K562 (cell line): ENCODE data around the gene DCAF10. TPM values are rescaled to one million over a fixed set of nuclear protein-coding genes. Genes with fewer than 3 reads are reported as not detected.

Experiments
- ATAC-seq: fragments of 200-7000 bp; cut with Tn5 transposase; 3 replicates; pipeline ENCODE4 v1.9.1; 2020; ENCODE audit warnings: moderate library complexity
- BruUV-seq: library from RNA; stranded (reverse); fragments of 400-500 nt; replicated peaks from 2 replicates; lab custom pipeline; 2021; lab: Mats Ljungman, UMichigan
- CTCF ChIA-PET: fragments of 300-600 bp; formaldehyde crosslinking; extraction: SDS; loops from one replicate; lab custom pipeline; 2021; ENCODE audit warnings: low intra/inter-chr PET ratio; lab: Yijun Ruan, JAX
- POLR2A ChIA-PET: fragments of 300-600, 350-650 bp; sonication (Branson Sonifier 250); formaldehyde crosslinking; extraction: SDS; loops from one replicate; lab custom pipeline; 2021; ENCODE audit warnings: antibody characterized with exemption, inconsistent platforms; lab: Yijun Ruan, JAX
- DNase-seq, 4 experiments: peaks; one replicate each; pipeline versions ENCODE4 v3.0.0 to v3.0.0-alpha.2; 2011 to 2018; ENCODE audit warnings: low spot score in 3 of 4, mixed read lengths in 3 of 4; ENCODE audit errors: extremely low read depth in 1 of 4
- FAIRE-seq: peaks from 2 replicates; lab custom pipeline; 2011; peaks lifted over from hg19 to GRCh38; lab: Jason Lieb, UNC
- H2AFZ ChIP-seq: 2 replicates; pipeline ENCODE4 v1.6.0; 2011; ENCODE audit warnings: low read depth, low read length, control low read depth, inconsistent platforms
- H3K27ac ChIP-seq: fragments of 200-600 bp; 3 replicates; pipeline ENCODE4 v1.8.0; 2011; ENCODE audit warnings: low read depth, mild to moderate bottlenecking, control low read depth, inconsistent platforms, low read length, moderate library complexity, mixed read lengths; ENCODE audit errors: extremely low read depth
- H3K27me3 ChIP-seq, 2 experiments: fragments of 300-600 bp in 1 of 2; 2 replicates in 1 of 2; 3 replicates in 1 of 2; pipeline versions ENCODE4 v1.6.0 to v1.8.0; 2011; ENCODE audit warnings: inconsistent platforms in 2 of 2, low read length in 2 of 2, mild to moderate bottlenecking in 1 of 2, mixed read lengths in 1 of 2, moderate library complexity in 1 of 2; ENCODE audit not compliant: control insufficient read depth in 2 of 2, insufficient read depth in 2 of 2
- H3K36me3 ChIP-seq: fragments of 300-600 bp; 3 replicates; pipeline ENCODE4 v1.8.0; 2011; ENCODE audit warnings: mild to moderate bottlenecking, low read length, inconsistent platforms; ENCODE audit not compliant: control insufficient read depth, insufficient read depth
- H3K4me1 ChIP-seq, 2 experiments: fragments of 200-600 bp in 1 of 2; replicated peaks in 1 of 2; 2 replicates in 1 of 2; 3 replicates in 1 of 2; pipeline versions ENCODE4 v1.5.1 to v1.8.0; 2011; ENCODE audit warnings: inconsistent platforms in 2 of 2, low read length in 2 of 2, mild to moderate bottlenecking in 1 of 2, mixed read lengths in 1 of 2, moderate library complexity in 1 of 2; ENCODE audit not compliant: control insufficient read depth in 2 of 2, insufficient read depth in 2 of 2
- H3K4me2 ChIP-seq: 2 replicates; pipeline ENCODE4 v1.6.1; 2011; ENCODE audit warnings: low read length, control low read depth, inconsistent platforms, mixed read lengths; ENCODE audit not compliant: insufficient read depth
- H3K4me3 ChIP-seq: fragments of 200-600 bp; sonication (generic), shearing (Covaris generic); 2 replicates; pipeline ENCODE4 v1.5.1; 2016; ENCODE audit warnings: control low read depth, inconsistent platforms
- H3K79me2 ChIP-seq: fragments of 200-600 bp; 3 replicates; pipeline ENCODE4 v1.8.0; 2011; ENCODE audit warnings: low read length, inconsistent platforms; ENCODE audit not compliant: control insufficient read depth, insufficient read depth
- H3K9ac ChIP-seq, 2 experiments: 2 replicates each; pipeline versions ENCODE4 v1.6.0 to v1.6.1; 2011; ENCODE audit warnings: low read depth in 2 of 2, low read length in 2 of 2, control low read depth in 1 of 2, inconsistent platforms in 1 of 2, mild to moderate bottlenecking in 1 of 2, mixed read lengths in 1 of 2; ENCODE audit not compliant: insufficient read depth in 1 of 2
- H3K9me1 ChIP-seq: one replicate; pipeline ENCODE4 v1.6.0; 2011; ENCODE audit warnings: inconsistent platforms, mild to moderate bottlenecking, low read length, moderate library complexity; ENCODE audit not compliant: control insufficient read depth, insufficient read depth
- H3K9me3 ChIP-seq: replicated peaks from 2 replicates; pipeline ENCODE4 v1.5.1; 2011; ENCODE audit warnings: low read depth, low read length, inconsistent platforms; ENCODE audit not compliant: control insufficient read depth, insufficient read depth
- H4K20me1 ChIP-seq: replicated peaks from 2 replicates; pipeline ENCODE4 v1.6.1; 2011; ENCODE audit warnings: low read length, inconsistent platforms, mixed read lengths; ENCODE audit not compliant: control insufficient read depth, insufficient read depth
- CEBPB ChIP-seq: fragments of 450-650 bp; IDR thresholded peaks from 2 replicates; pipeline ENCODE4 v1.6.1; 2016; ENCODE audit warnings: missing genetic modification characterization, missing compliant biosample characterization
- MTA3 ChIP-seq: fragments of 450-650 bp; formaldehyde crosslinking; IDR thresholded peaks from 2 replicates; pipeline ENCODE4 v1.6.1; 2017; ENCODE audit warnings: mild to moderate bottlenecking, borderline replicate concordance
- NBN ChIP-seq: fragments of 450-650 bp; IDR thresholded peaks from 2 replicates; pipeline ENCODE4 v1.6.1; 2016; ENCODE audit warnings: low read depth, mild to moderate bottlenecking
- SMARCA5 ChIP-seq: fragments of 450-650 bp; IDR thresholded peaks from 2 replicates; pipeline ENCODE4 v1.6.1; 2016
- SPI1 ChIP-seq: IDR thresholded peaks from 2 replicates; pipeline ENCODE4 v1.6.1; 2011; ENCODE audit warnings: low read depth, low read length, control low read depth, borderline replicate concordance
- THRAP3 ChIP-seq: fragments of 450-650 bp; IDR thresholded peaks from 2 replicates; pipeline ENCODE4 v1.6.1; 2016; ENCODE audit warnings: mild to moderate bottlenecking, inconsistent platforms, borderline replicate concordance
- ZKSCAN8 ChIP-seq: fragments of 200-800 bp; sonication (Bioruptor generic); IDR thresholded peaks from 2 replicates; pipeline ENCODE4 v1.6.1; 2016; ENCODE audit warnings: missing genetic modification characterization, missing compliant biosample characterization
- ZNF507 ChIP-seq: conservative IDR thresholded peaks from 2 replicates; pipeline ENCODE4 v1.6.1; 2017; ENCODE audit warnings: missing genetic modification characterization, missing compliant biosample characterization
- WGBS: fragments of 100-300 bp; shearing (Covaris generic); methylation state at CpG from one replicate; pipeline ENCODE4 v1.1.6; 2016; ENCODE audit warnings: low coverage, mixed read lengths; ENCODE audit not compliant: insufficient coverage; ENCODE audit errors: missing lambda C conversion rate; 5-methylcytosine and 5-hydroxymethylcytosine counted together
- in situ Hi-C: fragments of 300-500 bp; cut with MboI; formaldehyde crosslinking; loops from 4 replicates; pipeline ENCODE4 v1.15.0; 2018; ENCODE audit warnings: inconsistent platforms, mixed read lengths
- intact Hi-C: fragments of 100-400 bp; cut with micrococcal nuclease; formaldehyde crosslinking; loops from 2 replicates; pipeline ENCODE4 v1.14.2; 2022
- polyA plus RNA-seq, 8 experiments: library from polyadenylated mRNA; depleted of rRNA in 4 of 8; stranded (reverse) in 5 of 8; unstranded in 3 of 8; fragments of >200 nt; fragmentation: Nextera tagmentation in 2 of 8; fragmentation: Illumina TruSeq in 1 of 8; extraction: Ambion mirVana in 2 of 8; extraction: Trizol in 1 of 8; gene quantifications; 2 replicates each; pipeline versions ENCODE4 v1.2.1 to v1.2.3, GENCODE V29; 2011 to 2014; ENCODE audit warnings: inconsistent platforms in 1 of 8, missing spikeins in 1 of 8
- total RNA-seq, 7 experiments: library from RNA; depleted of rRNA in 6 of 7; stranded (reverse); fragments of >200 nt in 6 of 7; fragmentation: Illumina TruSeq in 2 of 7; extraction: Trizol in 2 of 7; gene quantifications; 2 replicates each; pipeline versions ENCODE4 v1.2.1 to v1.2.3, GENCODE V29; 2011 to 2021; ENCODE audit warnings: low replicate concordance in 1 of 7
- TF ChIP-seq, protein P1 (sequence below), 2 experiments: fragments of 450-650 bp in 1 of 2; IDR thresholded peaks; 2 replicates each; pipeline ENCODE4 v1.6.1; 2011 to 2017; ENCODE audit warnings: low read depth in 2 of 2, antibody characterized with exemption in 1 of 2, borderline replicate concordance in 1 of 2, low read length in 1 of 2, mild to moderate bottlenecking in 1 of 2, mixed read lengths in 1 of 2; ENCODE audit not compliant: control insufficient read depth in 1 of 2
- TF ChIP-seq, protein P2 (sequence below): fragments of 250-450 bp; sonication (Bioruptor Pico); IDR thresholded peaks from 2 replicates; pipeline ENCODE4 v1.4.0; 2020; ENCODE audit warnings: mild to moderate bottlenecking

Gene DCAF10
- total and polyA plus RNA-seq, 9 of the 15 experiments (the other 6 are each of a cell fraction or from before 2014, with no cell fraction given) = 6.8 to 40.1 (median 16.9) TPM

DNA sequence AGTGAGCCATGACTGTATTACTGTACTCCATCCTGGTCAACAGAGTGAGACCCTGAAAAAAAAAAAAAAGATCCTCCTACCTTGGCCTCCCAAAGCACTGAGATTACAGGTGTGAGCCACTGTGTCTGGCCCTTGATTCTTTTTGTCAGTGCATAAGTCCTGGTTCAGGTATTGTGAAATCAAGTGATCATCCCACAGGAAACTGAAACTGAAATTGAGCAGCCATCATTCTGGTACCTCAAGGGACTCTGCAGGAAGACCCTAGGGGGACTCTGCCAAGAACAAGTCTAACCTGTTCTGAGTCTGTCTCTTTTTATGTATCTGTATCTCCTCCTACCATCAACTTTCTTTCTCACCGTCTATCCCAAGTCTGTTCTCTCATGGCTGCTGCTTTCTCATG is 1.9 kb upstream of the DCAF10 start:
- Histone ChIP-seq H2AFZ (no peak overlapping the region), H3K27me3 (no peaks in the 10 kb centered on the region)
- TF ChIP-seq NBN (no peak), CEBPB (tag) (peak; percentile 81)
- TF ChIP-seq, all 486 proteins: peak for 1
- 0 out of 2 replicates have a peak, but pooled peaks cover 5% of the 10 kb centered on the region for H4K20me1 ChIP-seq
- DNase-seq (no peak), FAIRE-seq (no peak), ATAC-seq (no peak)
- POLR2A ChIA-PET = interaction anchor here (0.6 to 2.0 kb wide), 2 partner anchors 14 to 19 kb away, joined by 3 to 4 read pairs; no protein-coding TSS in a partner anchor
- H3K79me2 ChIP-seq = peaks cover 44% of the 10 kb centered on the region
- peaks cover 8 to 17% of the 10 kb centered on the region in 2 experiments; a peak in 4 of 5 replicates for H3K4me1 ChIP-seq
- no peaks in the 10 kb centered on the region for H3K9me1 ChIP-seq
- intact Hi-C loops (no loop called here), in situ Hi-C loops (no loop called here)
- no peak overlapping the region for H3K4me3 ChIP-seq
- H3K9ac ChIP-seq = no peak overlapping the region
- no TSS peak for BruUV-seq
- no peak overlapping the region for H3K27ac ChIP-seq
- peaks cover 3% of the 10 kb centered on the region; the same call in 1 of the 3 replicates for H3K36me3 ChIP-seq
- H3K9me3 ChIP-seq = no peaks in the 10 kb centered on the region
- no peak overlapping the region for H3K4me2 ChIP-seq
- WGBS = 68% methylated on average over 1 of the region's 1 CpG
- CTCF ChIA-PET = no interaction called here

- CTCF ChIA-PET = interaction anchor here (0.6 kb wide), 1 partner anchor 33 kb away, joined by 3 read pairs; no protein-coding TSS in a partner anchor
- 2% methylated on average over 38 of the region's 45 CpGs for WGBS
- Histone ChIP-seq H3K27ac (peak overlapping the region; percentile 85), H2AFZ (peak overlapping the region; percentile 99), H3K79me2 (peaks cover 69% of the 10 kb centered on the region), H3K9me3 (no peaks in the 10 kb centered on the region), H4K20me1 (0 out of 2 replicates have a peak, but pooled peaks cover 5% of the 10 kb centered on the region), H3K9me1 (no peaks in the 10 kb centered on the region), H3K9ac (peak overlapping the region; percentile 93 to 99), H3K36me3 (peaks cover 15% of the 10 kb centered on the region; the same call in 1 of the 3 replicates), H3K4me1 (peaks cover 8 to 17% of the 10 kb centered on the region in 2 experiments; a peak in 4 of 5 replicates), H3K4me3 (peak overlapping the region; percentile 92), H3K27me3 (no peaks in the 10 kb centered on the region), H3K4me2 (peak overlapping the region; percentile 99)
- FAIRE-seq (no peak), ATAC-seq (peak; percentile 68), DNase-seq (peak; percentile 42 to 52 (median 44))
- BruUV-seq = no TSS peak
- in situ Hi-C loops (no loop called here), intact Hi-C loops (loop anchor here (5.0 kb wide), 2 partner anchors 41 to 101 kb away; partner anchors contain the start of gene SLC25A51)
- POLR2A ChIA-PET = interaction anchor here (0.5 to 2.0 kb wide), 9 partner anchors 8 to 209 kb away, joined by 3 to 14 read pairs (median 3); partner anchors contain the start of genes EXOSC3 and TOMM5
- TF ChIP-seq SPI1 = no peak
- no peak for TF ChIP-seq MTA3
- no peak for TF ChIP-seq THRAP3
- TF ChIP-seq, protein P1, sequence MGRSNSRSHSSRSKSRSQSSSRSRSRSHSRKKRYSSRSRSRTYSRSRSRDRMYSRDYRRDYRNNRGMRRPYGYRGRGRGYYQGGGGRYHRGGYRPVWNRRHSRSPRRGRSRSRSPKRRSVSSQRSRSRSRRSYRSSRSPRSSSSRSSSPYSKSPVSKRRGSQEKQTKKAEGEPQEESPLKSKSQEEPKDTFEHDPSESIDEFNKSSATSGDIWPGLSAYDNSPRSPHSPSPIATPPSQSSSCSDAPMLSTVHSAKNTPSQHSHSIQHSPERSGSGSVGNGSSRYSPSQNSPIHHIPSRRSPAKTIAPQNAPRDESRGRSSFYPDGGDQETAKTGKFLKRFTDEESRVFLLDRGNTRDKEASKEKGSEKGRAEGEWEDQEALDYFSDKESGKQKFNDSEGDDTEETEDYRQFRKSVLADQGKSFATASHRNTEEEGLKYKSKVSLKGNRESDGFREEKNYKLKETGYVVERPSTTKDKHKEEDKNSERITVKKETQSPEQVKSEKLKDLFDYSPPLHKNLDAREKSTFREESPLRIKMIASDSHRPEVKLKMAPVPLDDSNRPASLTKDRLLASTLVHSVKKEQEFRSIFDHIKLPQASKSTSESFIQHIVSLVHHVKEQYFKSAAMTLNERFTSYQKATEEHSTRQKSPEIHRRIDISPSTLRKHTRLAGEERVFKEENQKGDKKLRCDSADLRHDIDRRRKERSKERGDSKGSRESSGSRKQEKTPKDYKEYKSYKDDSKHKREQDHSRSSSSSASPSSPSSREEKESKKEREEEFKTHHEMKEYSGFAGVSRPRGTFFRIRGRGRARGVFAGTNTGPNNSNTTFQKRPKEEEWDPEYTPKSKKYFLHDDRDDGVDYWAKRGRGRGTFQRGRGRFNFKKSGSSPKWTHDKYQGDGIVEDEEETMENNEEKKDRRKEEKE (IDR thresholded peaks at IDR 0.05; ENCODE audit: borderline replicate concordance in 1 of 2, control insufficient read depth in 1 of 2, low read depth in 2 of 2, low read length in 1 of 2) = no peak
- TF ChIP-seq, protein P2, sequence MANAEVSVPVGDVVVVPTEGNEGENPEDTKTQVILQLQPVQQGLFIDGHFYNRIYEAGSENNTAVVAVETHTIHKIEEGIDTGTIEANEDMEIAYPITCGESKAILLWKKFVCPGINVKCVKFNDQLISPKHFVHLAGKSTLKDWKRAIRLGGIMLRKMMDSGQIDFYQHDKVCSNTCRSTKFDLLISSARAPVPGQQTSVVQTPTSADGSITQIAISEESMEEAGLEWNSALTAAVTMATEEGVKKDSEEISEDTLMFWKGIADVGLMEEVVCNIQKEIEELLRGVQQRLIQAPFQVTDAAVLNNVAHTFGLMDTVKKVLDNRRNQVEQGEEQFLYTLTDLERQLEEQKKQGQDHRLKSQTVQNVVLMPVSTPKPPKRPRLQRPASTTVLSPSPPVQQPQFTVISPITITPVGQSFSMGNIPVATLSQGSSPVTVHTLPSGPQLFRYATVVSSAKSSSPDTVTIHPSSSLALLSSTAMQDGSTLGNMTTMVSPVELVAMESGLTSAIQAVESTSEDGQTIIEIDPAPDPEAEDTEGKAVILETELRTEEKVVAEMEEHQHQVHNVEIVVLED (CRISPR knock-in tag) = no peak
- TF ChIP-seq ZNF507 (tag) = no peak
- TF ChIP-seq SMARCA5 = no peak
- peak; percentile 35; the same call in 1 of the 2 replicates for TF ChIP-seq ZKSCAN8 (CRISPR knock-in tag)
Observed at GRCh38 chr9:37801287-37801850, 772 bp downstream of the DCAF10 start.
